ENCODE results near the gene OTUD5.

The OTUD5 gene

DNA sequence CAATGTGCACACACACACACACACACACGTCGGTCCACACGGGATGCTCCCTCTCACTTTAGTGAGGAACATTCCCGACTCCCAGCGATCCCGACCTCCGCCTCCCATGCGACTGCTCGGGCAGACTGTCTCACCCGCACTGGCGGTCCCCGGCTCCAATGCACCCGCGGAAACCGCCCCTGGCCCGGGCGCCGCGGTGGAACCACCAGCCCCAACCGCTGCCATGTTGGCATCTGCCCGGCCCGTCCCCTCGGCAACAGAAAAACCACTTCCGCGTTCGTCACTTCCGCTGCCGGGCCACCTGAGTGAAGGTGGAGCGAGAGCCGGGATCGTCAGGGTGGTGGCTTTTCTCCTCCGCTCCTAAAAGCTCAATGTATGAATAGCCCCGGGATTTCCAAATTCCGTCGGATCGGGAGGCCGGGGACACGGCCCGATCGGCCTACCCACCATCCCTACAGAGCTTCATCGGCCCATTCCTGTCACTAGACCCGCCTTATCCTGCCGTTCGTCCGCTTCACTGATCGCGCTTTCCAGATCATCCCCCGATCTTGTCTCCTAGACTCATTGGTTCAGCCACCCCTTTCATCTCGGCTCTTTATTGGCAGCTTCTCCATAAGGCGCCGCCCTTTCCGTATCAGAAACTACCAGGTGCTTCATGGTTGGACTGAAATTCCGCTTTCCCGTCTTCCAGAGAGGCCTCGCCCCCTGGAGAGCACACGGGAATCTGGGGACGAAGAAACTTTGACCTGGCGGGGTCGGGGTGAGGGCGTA lies 45.8 kb downstream of the OTUD5 start, which contains the start of gene SLC35A2:
Gene SLC35A2, minus strand, starts transcription at position 235 of the 771 bp plus-strand sequence. Its CDS starts 10 bp downstream, at position 225.
- peak; percentile 73 to 77 for DNase-seq (ENCODE audit: low read depth in 2 of 2)

DNA sequence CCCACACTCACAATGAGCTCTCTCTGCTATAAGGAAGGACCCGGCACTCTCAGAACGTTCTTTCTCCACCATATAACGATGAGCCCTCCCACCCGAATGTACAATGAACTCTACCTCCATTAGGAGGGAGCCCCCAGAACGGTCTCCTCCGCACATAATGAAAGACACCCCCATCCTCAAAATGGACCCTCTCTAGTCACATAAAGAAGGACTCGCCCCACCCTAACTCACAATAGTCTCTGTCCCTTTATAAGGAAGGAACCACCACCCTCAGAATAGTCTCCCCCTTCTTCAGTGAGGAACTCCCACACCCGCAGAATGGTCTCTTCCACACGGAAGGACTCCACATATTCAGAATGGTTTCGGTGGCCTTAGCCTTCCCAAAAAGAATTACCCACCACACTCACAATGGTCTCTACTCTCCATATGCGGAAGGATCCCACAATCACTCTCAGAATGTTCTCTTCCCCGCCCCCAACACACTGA lies 46.4 kb downstream of the OTUD5 start:
- no peak for DNase-seq (ENCODE audit: low read depth in 2 of 2)

DNA sequence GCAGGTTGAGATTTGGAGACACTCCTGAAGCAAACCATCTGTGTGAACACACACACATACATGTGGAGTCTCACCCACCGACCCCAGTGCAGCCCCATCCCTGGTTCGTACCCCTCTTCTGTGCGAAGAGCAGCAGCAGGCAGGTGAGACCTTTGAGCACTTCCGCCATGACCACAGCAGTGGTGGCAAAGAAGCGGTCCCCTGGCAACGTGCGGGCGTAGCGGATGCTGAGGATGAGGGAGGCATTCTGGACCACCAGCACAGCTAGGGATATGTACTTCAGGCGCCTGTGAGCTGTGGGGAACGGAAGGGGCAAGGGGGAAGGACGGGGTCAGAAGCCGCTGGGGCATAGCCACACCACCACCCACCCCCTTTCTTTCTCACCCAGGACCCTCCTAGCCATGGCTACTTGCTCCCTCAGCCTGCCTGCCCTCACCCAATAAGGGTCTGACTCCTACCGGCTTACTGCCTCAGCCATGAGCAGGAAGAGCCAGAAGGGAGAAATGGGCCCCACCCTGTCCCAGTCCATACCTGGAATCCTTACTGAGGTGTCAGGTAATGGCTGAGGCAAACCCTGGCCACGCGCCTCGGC lies 47.6 kb downstream of the OTUD5 start:
- DNase-seq (ENCODE audit: low read depth in 2 of 2) = no peak

GRCh38 chrX:48908600-48908999 lies 48.8 kb downstream of the OTUD5 start:
- DNase-seq (ENCODE audit: low read depth in 2 of 2) = no peak

DNA sequence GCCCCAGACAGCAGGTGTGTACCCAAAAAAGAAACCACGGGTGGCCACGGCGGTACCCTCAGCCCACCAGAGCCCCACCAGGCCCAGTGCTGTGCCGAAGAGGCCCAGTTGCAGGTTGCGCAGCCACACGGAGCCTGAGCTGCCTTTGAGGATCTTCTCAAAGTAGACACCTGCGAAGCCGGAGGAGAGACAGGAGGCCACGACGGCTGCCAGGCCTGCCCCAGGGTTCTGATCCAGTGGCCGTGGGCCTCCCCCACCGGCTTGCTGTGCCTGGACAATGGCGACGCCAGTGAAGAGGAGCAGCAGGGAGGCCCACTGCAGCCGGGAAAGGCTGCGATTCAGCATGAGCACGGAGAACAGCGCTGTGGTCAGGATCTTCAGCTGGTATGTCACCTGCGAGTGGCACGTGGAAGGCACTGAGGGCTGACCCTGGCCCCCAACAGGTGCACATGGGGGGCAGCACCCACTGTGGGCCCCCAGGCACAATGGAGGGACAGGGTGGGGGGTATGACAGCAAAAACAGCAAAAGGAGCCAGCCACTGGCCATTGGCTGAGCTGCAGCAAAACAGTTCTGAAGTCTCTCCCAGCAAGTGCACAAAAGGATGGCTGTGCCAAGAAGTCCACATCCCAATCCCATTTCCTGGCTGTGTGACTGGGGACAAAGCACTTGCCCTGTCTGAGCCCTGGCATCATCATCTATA lies 52.2 kb downstream of the OTUD5 start:
- no peak for DNase-seq (ENCODE audit: low read depth in 2 of 2)

DNA sequence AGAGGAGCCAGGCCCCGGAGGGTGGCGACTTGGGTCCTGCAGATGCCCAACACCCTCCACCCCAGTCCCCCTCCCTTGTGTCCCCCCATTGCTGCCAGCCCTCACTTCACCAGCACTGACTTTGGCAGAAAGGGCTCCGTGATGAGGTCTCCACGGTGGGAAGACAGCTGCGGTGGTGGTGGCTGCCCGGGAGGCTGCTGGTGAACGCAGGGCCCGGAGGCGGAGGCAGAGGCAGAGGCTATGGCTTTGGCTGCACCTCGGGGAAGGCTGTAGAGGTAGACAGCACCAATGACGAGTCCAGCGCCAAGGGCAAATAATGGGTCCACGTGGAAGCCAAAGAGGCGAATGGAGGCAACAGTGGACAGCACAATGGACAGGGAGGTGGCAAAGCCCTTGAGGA lies 52.8 kb downstream of the OTUD5 start:
- no peak for DNase-seq (ENCODE audit: low read depth in 2 of 2)

GRCh38 chrX:48904180-48904579 lies 53.2 kb downstream of the OTUD5 start:
- DNase-seq (ENCODE audit: low read depth in 2 of 2) = no peak

- DNase-seq (ENCODE audit: low read depth in 2 of 2) = no peak
Observed at GRCh38 chrX:48903290-48903689, 54.1 kb downstream of the OTUD5 start.

GRCh38 chrX:48902776-48903175 lies 54.6 kb downstream of the OTUD5 start:
- DNase-seq (ENCODE audit: low read depth in 2 of 2) = no peak

DNA sequence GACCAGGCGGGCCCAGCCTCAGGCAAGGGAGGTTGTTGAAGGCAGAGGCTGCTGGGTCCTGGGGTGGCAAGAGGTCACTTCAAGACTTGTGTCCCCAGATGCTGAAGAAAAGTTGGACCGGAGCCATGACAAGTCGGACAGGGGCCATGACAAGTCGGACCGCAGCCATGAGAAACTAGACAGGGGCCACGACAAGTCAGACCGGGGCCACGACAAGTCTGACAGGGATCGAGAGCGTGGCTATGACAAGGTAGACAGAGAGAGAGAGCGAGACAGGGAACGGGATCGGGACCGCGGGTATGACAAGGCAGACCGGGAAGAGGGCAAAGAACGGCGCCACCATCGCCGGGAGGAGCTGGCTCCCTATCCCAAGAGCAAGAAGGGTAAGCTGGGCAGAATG lies 55.3 kb downstream of the OTUD5 start:
- DNase-seq (ENCODE audit: low read depth in 2 of 2) = no peak

DNA sequence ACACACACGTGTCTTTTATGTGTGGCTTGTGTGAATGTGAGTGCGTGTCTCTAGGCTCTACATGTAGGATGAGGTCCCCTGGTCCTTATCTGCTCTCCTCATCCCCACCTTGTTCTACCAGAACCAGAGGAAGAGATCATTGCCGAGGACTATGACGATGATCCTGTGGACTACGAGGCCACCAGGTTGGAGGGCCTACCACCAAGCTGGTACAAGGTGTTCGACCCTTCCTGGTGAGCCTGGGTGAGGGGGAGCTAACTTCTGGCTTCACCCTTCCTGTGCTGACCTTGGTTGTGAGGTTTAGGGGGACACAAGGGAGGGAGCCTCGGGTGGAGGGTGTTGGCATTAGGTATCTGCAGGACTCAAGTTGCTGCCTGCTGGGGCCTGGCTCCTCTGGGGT lies 56.3 kb downstream of the OTUD5 start:
- DNase-seq (ENCODE audit: low read depth in 2 of 2) = no peak

GRCh38 chrX:48899078-48899410 lies 58.4 kb downstream of the OTUD5 start:
- no peak for DNase-seq (ENCODE audit: low read depth in 2 of 2)

DNA sequence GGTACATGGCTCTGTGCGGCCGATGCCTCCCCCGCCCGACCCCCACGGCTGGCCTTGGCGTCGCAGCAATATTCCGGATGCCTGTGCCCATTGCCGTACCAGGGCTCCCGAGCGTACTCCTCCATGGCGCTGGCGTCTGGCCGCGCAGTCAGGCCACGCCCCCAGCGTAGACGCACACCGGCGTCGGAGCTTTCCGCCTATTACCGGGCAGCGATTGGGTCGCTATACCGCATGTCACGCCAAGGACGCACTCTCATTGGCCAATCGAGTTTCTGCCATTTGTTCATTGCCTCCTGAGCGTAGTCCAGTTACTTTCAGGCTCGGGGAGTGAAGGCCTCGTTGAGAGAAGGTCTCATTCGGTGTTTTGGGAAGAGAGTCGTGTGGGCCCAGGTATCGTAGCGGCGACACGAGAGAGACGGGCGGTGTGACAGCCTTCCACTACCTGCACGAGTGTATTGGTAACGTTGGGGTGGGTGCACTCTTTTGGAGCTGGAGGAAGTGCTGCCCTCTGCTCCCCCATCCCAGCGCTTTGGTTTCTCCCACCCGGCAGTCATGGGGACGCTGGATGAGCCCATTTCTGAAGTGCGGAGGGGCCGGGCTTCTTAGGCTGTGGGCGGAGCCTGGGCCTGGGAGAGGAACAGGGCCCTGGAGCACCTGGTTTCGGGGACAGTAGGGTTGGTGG lies 59.6 kb downstream of the OTUD5 start, which contains the start of the genes PQBP1 and TIMM17B:
Gene PQBP1, plus strand, starts transcription at position 306 of the 682 bp plus-strand sequence. CDS start 580 bp downstream, outside the sequence.
Gene TIMM17B, minus strand, starts transcription at position 144 of the 682 bp plus-strand sequence. Its CDS starts 19 bp downstream, at position 125.
- DNase-seq (ENCODE audit: low read depth in 2 of 2) = peak; percentile 70 to 73

DNA sequence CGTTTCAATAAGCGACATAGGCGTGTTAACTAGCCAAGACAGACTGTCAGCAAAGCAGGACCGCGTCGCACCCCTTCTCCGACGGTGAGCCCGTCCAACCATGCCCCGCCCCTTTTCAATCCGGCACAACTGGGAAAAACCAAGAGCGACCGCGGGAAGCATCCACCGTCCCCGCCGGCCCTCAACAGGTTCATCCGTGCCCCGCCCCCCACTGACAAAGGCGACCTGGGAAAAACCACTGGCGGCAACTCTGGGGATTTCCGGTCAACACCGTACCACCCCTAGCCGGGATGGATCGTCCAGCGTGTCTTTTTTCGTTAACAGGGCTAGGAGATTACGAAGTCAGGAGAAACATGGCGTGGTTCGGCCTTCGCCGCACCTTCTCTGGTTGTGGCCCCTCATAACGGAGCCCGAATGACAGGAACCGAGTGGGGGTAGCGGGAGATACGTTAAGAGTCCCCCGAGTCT lies 60.2 kb downstream of the OTUD5 start:
- DNase-seq (ENCODE audit: low read depth in 2 of 2) = peak in 1 of 2 donors; percentile 43

DNA sequence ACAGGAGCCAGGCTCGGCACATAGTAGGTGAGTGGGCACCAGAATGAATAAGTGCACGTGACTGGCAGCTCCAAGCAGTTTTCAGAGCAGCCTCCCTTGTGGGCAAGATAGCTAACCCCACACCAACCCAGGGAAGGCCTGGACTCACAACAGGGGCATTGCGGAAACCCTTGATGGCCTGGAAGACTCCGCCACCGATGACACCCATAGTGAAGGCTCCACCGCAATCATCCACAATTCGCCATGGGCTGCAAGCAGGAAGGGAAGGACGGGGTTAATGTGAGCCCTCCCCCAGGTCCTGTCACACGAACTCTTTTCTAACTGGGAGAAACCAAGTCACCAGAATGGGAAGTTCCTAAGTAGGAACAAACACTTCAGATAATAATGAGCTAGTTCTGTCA lies 60.8 kb downstream of the OTUD5 start:
- no peak for DNase-seq (ENCODE audit: low read depth in 2 of 2)

GRCh38 chrX:48894891-48895290 lies 62.5 kb downstream of the OTUD5 start:
- no peak for DNase-seq (ENCODE audit: low read depth in 2 of 2)

DNA sequence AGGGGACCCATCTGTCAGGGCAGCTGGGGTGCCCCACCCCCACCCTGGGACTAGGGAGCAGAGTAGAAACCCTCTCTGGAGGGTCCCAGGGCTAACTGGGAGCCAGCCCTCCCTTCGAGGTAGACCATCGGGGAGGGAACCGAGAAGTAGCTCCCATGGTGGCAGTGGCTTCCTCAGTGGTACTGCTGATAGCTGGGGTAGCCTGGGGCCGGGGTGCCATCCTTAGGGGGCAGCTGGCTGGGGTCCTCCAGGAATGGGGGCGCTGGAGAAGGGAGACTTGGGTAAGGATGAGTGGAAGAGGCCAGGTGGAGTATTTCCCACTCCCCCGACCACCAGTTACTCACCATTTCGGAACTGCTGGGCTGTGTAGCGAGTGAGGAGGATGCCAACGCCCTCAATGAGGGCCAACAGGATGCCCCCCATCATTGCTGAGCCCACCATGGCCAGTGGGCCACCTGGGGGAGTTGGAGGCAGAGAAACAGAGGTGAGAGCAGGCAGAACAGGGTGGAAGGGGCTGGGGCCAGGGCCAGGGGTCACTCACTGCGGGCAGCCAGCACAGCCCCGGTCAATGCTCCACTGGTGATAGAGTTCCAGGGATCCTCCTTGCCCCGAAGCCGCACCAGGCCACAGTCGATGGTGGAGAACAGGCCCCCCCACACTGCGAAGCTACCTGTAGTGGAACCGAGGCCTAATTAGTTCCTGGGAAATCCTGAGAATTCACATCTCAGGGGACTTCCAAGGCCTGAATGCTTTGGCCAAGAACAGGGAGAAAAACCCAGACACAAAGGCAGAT lies 63.7 kb downstream of the OTUD5 start:
- no peak for DNase-seq (ENCODE audit: low read depth in 2 of 2)

DNA sequence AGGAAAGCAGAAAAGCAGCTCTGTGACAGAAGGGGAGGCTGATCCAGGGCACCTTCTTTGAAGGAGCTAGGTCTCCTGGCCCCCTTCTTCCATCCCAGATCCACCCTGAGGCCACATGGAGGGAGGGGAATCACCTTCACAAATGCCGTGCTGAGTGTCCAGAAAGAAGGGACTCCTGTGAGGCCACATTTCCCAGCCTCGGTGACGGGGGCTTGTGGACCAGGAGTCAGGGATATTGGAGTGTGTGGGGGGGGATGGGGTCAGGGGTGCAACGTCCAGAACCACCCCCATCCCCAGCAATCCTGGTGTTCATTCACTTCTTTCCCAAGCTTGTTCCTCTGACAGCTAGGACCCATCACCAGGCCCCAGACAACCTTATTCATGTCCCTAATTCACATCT lies 64.5 kb downstream of the OTUD5 start:
- DNase-seq (ENCODE audit: low read depth in 2 of 2) = no peak

DNA sequence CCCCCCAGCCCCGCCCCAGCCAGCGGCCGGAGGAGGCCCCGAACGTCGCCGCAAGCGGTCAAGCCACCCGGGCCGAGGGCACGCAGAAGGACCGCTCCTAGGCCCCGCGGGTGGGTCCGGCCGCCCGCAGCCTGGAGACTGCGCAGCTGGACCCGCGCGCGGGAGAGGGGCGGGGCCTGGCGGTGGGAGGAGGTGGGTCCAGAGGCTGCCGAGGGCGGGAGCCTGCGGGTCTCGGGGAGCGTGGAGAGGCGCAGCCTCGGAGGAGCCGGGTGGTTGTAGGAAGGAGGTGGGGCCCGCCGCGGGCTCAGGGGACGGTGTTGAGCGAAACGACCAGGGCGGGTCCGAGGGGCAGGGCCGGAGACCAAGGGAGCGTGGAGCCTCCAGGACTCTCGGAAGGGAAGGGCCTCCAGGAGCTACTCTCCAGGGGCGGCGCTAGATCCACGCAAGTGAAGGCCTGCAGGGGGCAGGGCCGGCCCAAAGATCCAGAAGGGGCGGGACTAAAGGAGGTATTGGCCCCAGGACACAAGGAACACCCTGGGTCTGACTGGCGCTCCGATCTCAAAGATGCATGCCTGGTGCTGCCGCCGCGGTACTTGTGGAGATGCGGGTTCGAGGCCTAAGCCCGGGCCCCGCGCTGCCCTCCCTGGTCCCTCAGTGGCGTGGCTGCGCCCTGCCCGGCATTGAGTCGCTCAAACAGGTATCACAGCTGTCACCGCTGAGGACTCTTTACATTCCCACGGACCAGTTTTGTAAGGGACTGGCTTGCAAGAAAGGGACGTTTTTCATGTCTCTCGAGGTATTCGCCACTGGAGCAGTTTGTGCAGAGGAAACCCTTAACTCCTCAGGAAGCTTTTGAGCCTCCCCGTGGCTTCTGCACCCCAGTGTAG lies 65.8 kb downstream of the OTUD5 start:
- DNase-seq (ENCODE audit: low read depth in 2 of 2) = peak; percentile 54 to 63

DNA sequence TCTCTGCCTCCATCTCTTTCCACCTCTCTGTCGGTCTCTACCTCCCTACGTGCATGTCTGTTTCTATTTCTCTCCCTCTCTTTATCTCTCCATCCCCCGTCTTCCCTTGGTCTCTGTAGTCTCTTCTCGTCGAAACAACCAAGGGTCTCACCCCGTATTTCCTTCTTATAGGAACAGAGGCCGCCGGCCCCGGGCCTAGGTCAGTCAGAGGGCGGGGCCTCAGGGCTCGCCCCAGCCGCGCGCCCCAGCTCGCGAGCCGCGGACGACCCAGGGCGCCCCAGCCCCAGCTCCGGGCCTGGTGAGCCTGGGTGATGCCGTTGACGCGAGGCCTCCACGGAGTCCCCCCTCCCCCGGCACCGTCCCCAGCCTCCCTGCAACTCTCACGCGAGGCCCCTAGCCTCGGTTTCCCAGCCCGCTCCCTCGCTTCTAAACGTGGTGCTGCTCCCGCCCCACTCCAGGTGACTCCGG lies 66.4 kb downstream of the OTUD5 start:
- DNase-seq (ENCODE audit: low read depth in 2 of 2) = no peak
